Embryonic facial prominence (tissue), 1 donor: Measurements from ENCODE around the gene MARCHF3.

ENCODE experiments used
- DNase-seq: peaks from one replicate; pipeline ENCODE4 v3.0.0-alpha.2; 2016; ENCODE audit errors: extremely low spot score

MARCHF3 gene

GRCh38 chr5:126982926-126983873 lies 47.2 kb downstream of the MARCHF3 start:
- no peak for DNase-seq

GRCh38 chr5:126982202-126982601 lies 48.2 kb downstream of the MARCHF3 start:
- DNase-seq: no peak

- no peak for DNase-seq
These were observed 48.7 kb downstream of the MARCHF3 start for GRCh38 chr5:126981701-126982100.

GRCh38 chr5:126981222-126981621 lies 49.1 kb downstream of the MARCHF3 start:
- no peak for DNase-seq

GRCh38 chr5:126978258-126978657 lies 52.1 kb downstream of the MARCHF3 start:
- DNase-seq: no peak

- no peak for DNase-seq
These were observed 53.7 kb downstream of the MARCHF3 start for GRCh38 chr5:126976520-126977172.

GRCh38 chr5:126975796-126976195 lies 54.6 kb downstream of the MARCHF3 start:
- DNase-seq: no peak

GRCh38 chr5:126973193-126973592 lies 57.2 kb downstream of the MARCHF3 start:
- DNase-seq: no peak

- DNase-seq: no peak
These were observed 58.1 kb downstream of the MARCHF3 start for GRCh38 chr5:126972062-126972895.

GRCh38 chr5:126971455-126972031 lies 58.8 kb downstream of the MARCHF3 start:
- no peak for DNase-seq

GRCh38 chr5:126970517-126971017 lies 59.8 kb downstream of the MARCHF3 start:
- DNase-seq: no peak

GRCh38 chr5:126969548-126969947 lies 60.8 kb downstream of the MARCHF3 start:
- DNase-seq: no peak

- no peak for DNase-seq
These were observed 62.4 kb downstream of the MARCHF3 start for GRCh38 chr5:126967808-126968466.

- DNase-seq: no peak
These were observed 64.9 kb downstream of the MARCHF3 start for GRCh38 chr5:126965487-126965886.

- DNase-seq: no peak
These were observed 65.3 kb downstream of the MARCHF3 start for GRCh38 chr5:126965061-126965475.

- DNase-seq: no peak
These were observed 66.5 kb downstream of the MARCHF3 start for GRCh38 chr5:126963822-126964375.

- no peak for DNase-seq
These were observed 68.7 kb downstream of the MARCHF3 start for GRCh38 chr5:126961702-126962101.

- no peak for DNase-seq
These were observed 69.2 kb downstream of the MARCHF3 start for GRCh38 chr5:126961128-126961527.

GRCh38 chr5:126959188-126959587 lies 71.2 kb downstream of the MARCHF3 start:
- DNase-seq: no peak

- DNase-seq: no peak
These were observed 73.4 kb downstream of the MARCHF3 start for GRCh38 chr5:126956991-126957390.

- peak; percentile 34 for DNase-seq
These were observed 75.4 kb downstream of the MARCHF3 start for GRCh38 chr5:126954981-126955380.
